GM23338 (cell line): Measurements from ENCODE around the gene FHIP1A. TPM values are rescaled to one million over a fixed set of nuclear protein-coding genes. Genes with fewer than 3 reads are reported as not detected.

Experiments used
- ATAC-seq: fragments of 200-7000 bp; cut with Tn5 transposase; 3 replicates; pipeline ENCODE4 v1.9.1; 2020
- DNase-seq: peaks from one replicate; pipeline ENCODE4 v3.0.0-alpha.2; 2015; ENCODE audit warnings: low spot score
- H2AFZ ChIP-seq: fragments of 200-600 bp; sonication (generic); 2 replicates; pipeline ENCODE4 v1.8.0; 2016; ENCODE audit warnings: antibody characterized with exemption, mild to moderate bottlenecking, moderate library complexity
- H3F3A ChIP-seq: fragments of 200-600 bp; sonication (generic); replicated peaks from 2 replicates; pipeline ENCODE4 v1.8.0; 2017; ENCODE audit warnings: antibody characterized with exemption, mixed run types, low read depth
- H3K27ac ChIP-seq: fragments of 200-600 bp; sonication (generic); 2 replicates; pipeline ENCODE4 v1.6.1; 2016; ENCODE audit warnings: low read depth
- H3K27me3 ChIP-seq: fragments of 200-600 bp; sonication (generic); 2 replicates; pipeline ENCODE4 v1.8.0; 2016; ENCODE audit warnings: mild to moderate bottlenecking, mixed run types, moderate library complexity; ENCODE audit not compliant: insufficient read depth
- H3K36me3 ChIP-seq: fragments of 200-600 bp; sonication (generic); 2 replicates; pipeline ENCODE4 v1.8.0; 2016; ENCODE audit warnings: mild to moderate bottlenecking; ENCODE audit not compliant: insufficient read depth
- H3K4me1 ChIP-seq: fragments of 200-600 bp; sonication (generic); 2 replicates; pipeline ENCODE4 v1.8.0; 2016; ENCODE audit warnings: mild to moderate bottlenecking, moderate library complexity; ENCODE audit not compliant: insufficient read depth
- H3K4me2 ChIP-seq: fragments of 200-600 bp; sonication (generic); 2 replicates; pipeline ENCODE4 v1.7.1; 2017; ENCODE audit warnings: mixed run types
- H3K4me3 ChIP-seq: fragments of 200-600 bp; sonication (generic); 2 replicates; pipeline ENCODE4 v1.6.1; 2016; ENCODE audit warnings: mixed run types
- H3K79me2 ChIP-seq: fragments of 200-600 bp; sonication (generic); replicated peaks from 2 replicates; pipeline ENCODE4 v1.8.0; 2017; ENCODE audit warnings: mild to moderate bottlenecking; ENCODE audit not compliant: insufficient read depth
- H3K9me2 ChIP-seq: fragments of 200-600 bp; sonication (generic); 2 replicates; pipeline ENCODE4 v1.8.0; 2017; ENCODE audit not compliant: insufficient read depth
- H4K20me1 ChIP-seq: fragments of 200-600 bp; sonication (generic); replicated peaks from 2 replicates; pipeline ENCODE4 v1.8.0; 2017; ENCODE audit warnings: mild to moderate bottlenecking; ENCODE audit not compliant: insufficient read depth
- H3K27ac Mint-ChIP-seq: 2 replicates; pipeline ENCODE4 v1.8.0; 2020; ENCODE audit warnings: inconsistent platforms, mild to moderate bottlenecking, moderate library complexity, mixed read lengths
- H3K27me3 Mint-ChIP-seq: 3 replicates; pipeline ENCODE4 v1.8.0; 2022; ENCODE audit warnings: low read depth, mild to moderate bottlenecking, moderate library complexity, mixed read lengths, inconsistent platforms; ENCODE audit not compliant: insufficient read depth, poor library complexity
- H3K36me3 Mint-ChIP-seq: 3 replicates; pipeline ENCODE4 v1.8.0; 2021; ENCODE audit warnings: low read depth, mild to moderate bottlenecking, inconsistent platforms, moderate library complexity, mixed read lengths
- H3K4me1 Mint-ChIP-seq: 3 replicates; pipeline ENCODE4 v1.8.0; 2020; ENCODE audit warnings: mild to moderate bottlenecking, inconsistent platforms, mixed read lengths
- H3K4me3 Mint-ChIP-seq: 3 replicates; pipeline ENCODE4 v1.8.0; 2021; ENCODE audit warnings: moderate library complexity, mild to moderate bottlenecking, inconsistent platforms, mixed read lengths
- H3K9me3 Mint-ChIP-seq: 3 replicates; pipeline ENCODE4 v1.8.0; 2020; ENCODE audit warnings: moderate library complexity, mild to moderate bottlenecking, inconsistent platforms, mixed read lengths
- CREB1 ChIP-seq: fragments of 250-450 bp; sonication (Bioruptor Pico); IDR thresholded peaks from 2 replicates; pipeline ENCODE4 v1.5.0; 2020; ENCODE audit warnings: low read depth, mild to moderate bottlenecking, moderate library complexity
- CTCF ChIP-seq, 2 experiments: fragments of 200-600 bp in 1 of 2; sonication (generic) in 1 of 2; conservative IDR thresholded peaks; 2 replicates each; pipeline versions ENCODE4 v1.5.1 to v1.6.1; 2016 to 2017; ENCODE audit warnings: antibody characterized with exemption in 2 of 2, low read depth in 2 of 2, mild to moderate bottlenecking in 2 of 2, moderate library complexity in 1 of 2
- EZH2 ChIP-seq: fragments of 200-600 bp; sonication (generic); IDR thresholded peaks from one replicate; pipeline ENCODE4 v1.8.0; 2017; ENCODE audit warnings: antibody characterized with exemption, mild to moderate bottlenecking, low read depth; ENCODE audit not compliant: unreplicated experiment
- EZH2phosphoT487 ChIP-seq: fragments of 200-600 bp; sonication (generic); IDR thresholded peaks from one replicate; pipeline ENCODE4 v1.8.1; 2018; ENCODE audit warnings: antibody characterized with exemption; ENCODE audit not compliant: unreplicated experiment
- JUNB ChIP-seq: IDR thresholded peaks from one replicate; pipeline ENCODE4 v1.6.1; 2016; ENCODE audit warnings: antibody characterized with exemption; ENCODE audit not compliant: unreplicated experiment
- NANOG ChIP-seq: IDR thresholded peaks from 2 replicates; pipeline ENCODE4 v1.6.1; 2016; ENCODE audit warnings: antibody characterized with exemption, borderline replicate concordance
- POLR2AphosphoS5 ChIP-seq: IDR thresholded peaks from 2 replicates; pipeline ENCODE4 v1.6.1; 2016; ENCODE audit warnings: antibody characterized with exemption, low read depth
- ZNF114 ChIP-seq: fragments of 250-450 bp; sonication (Bioruptor Pico); IDR thresholded peaks from 2 replicates; pipeline ENCODE4 v1.5.0; 2020; ENCODE audit warnings: mild to moderate bottlenecking, moderate library complexity
- polyA plus RNA-seq: library from polyadenylated mRNA; unstranded; fragments of >200 nt; fragmentation: Nextera tagmentation; extraction: Ambion mirVana; gene quantifications from 2 replicates; pipeline ENCODE4 v1.2.1, GENCODE V29; 2016
- total RNA-seq: library from RNA; depleted of rRNA; stranded (reverse); fragments of >200 nt; shearing (Covaris generic); gene quantifications from 2 replicates; pipeline ENCODE4 v1.2.3, GENCODE V29; 2014
- TF ChIP-seq, protein P1 (sequence below): IDR thresholded peaks from one replicate; pipeline ENCODE4 v1.6.1; 2018; ENCODE audit warnings: antibody characterized with exemption; ENCODE audit not compliant: unreplicated experiment

The FHIP1A gene
- total and polyA plus RNA-seq, 2 experiments from 2014 or later: 11.3 to 108 TPM

DNA sequence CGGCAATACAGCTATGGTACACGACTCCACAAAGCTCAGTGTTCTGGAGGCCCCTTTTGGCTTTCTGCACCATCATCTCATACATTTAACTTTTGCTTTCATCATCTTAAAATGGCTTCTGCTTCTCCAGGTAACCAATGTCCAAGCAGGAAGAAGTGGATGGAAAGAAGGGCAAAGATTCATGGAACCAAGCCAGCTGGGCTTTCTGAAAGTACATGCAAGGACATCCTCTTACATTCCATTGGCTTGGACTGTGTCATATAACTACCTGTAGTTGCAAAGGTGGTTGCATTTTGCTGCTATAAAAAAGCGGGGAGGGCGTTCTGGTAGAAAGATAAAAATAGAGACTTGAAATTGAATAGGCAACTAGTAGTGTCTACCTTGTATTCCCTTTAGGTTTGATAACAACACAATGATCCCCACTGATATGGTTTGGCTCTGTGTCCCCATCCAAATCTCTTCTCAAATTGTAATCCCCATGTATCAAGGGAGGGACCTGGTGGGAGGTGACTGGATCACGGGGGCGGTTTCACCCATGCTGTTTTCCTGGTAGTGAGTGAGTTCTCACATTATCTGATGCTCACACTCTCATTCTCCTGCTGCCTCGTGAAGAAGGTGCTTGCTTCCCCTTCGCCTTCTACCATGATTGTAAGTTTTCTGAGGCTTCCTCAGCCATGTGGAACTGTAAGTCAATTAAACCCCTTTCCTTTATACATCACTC lies 6.7 kb upstream of the FHIP1A start:
- no peak for TF ChIP-seq ZNF114 (CRISPR knock-in tag)
- TF ChIP-seq EZH2: no peak
- no peak for TF ChIP-seq POLR2AphosphoS5
- no peak for TF ChIP-seq JUNB
- TF ChIP-seq EZH2phosphoT487: no peak
- no peak for TF ChIP-seq CTCF (conservative IDR thresholded peaks at IDR 0.05; ENCODE audit: low read depth in 2 of 2)
- Histone ChIP-seq H3K9me2 (no peaks in the 10 kb centered on the region), H3K27me3 (no peaks in the 10 kb centered on the region), H3K4me2 (no peak overlapping the region), H2AFZ (no peak overlapping the region), H4K20me1 (no peaks in the 10 kb centered on the region), H3K36me3 (no peaks in the 10 kb centered on the region), H3K27ac (no peak overlapping the region), H3K4me3 (no peak overlapping the region), H3F3A (peaks cover 2% of the 10 kb centered on the region; the same call in 1 of the 2 replicates), H3K4me1 (peaks cover 12% of the 10 kb centered on the region), H3K79me2 (peaks cover 8% of the 10 kb centered on the region; the same call in 1 of the 2 replicates)
- H3K4me3 Mint-ChIP-seq: no peak overlapping the region
- peaks cover 21% of the 10 kb centered on the region for H3K36me3 Mint-ChIP-seq
- H3K4me1 Mint-ChIP-seq: peaks cover 8% of the 10 kb centered on the region
- no peak overlapping the region for H3K27ac Mint-ChIP-seq
- peaks cover 2% of the 10 kb centered on the region for H3K27me3 Mint-ChIP-seq
- peaks cover 3% of the 10 kb centered on the region; the same call in 2 of the 3 replicates for H3K9me3 Mint-ChIP-seq
- no peak for DNase-seq
- ATAC-seq: no peak

GRCh38 chr4:151403656-151404055 lies 5.3 kb upstream of the FHIP1A start:
- no peaks in the 10 kb centered on the region for H3K27me3 ChIP-seq
- no peak for ATAC-seq
- H3K27ac Mint-ChIP-seq: no peak overlapping the region
- H3K4me1 ChIP-seq: peaks cover 15% of the 10 kb centered on the region
- peaks cover 4% of the 10 kb centered on the region for H3K27me3 Mint-ChIP-seq
- no peak overlapping the region for H2AFZ ChIP-seq
- H3K9me2 ChIP-seq: no peaks in the 10 kb centered on the region
- H3K4me3 Mint-ChIP-seq: no peak overlapping the region
- no peak overlapping the region for H3K4me3 ChIP-seq
- peaks cover 3% of the 10 kb centered on the region; the same call in 2 of the 3 replicates for H3K9me3 Mint-ChIP-seq
- H3K36me3 Mint-ChIP-seq: peaks cover 19% of the 10 kb centered on the region
- peaks cover 15% of the 10 kb centered on the region for H3K4me1 Mint-ChIP-seq
- no peaks in the 10 kb centered on the region for H4K20me1 ChIP-seq
- no peak for DNase-seq
- peaks cover 15% of the 10 kb centered on the region for H3F3A ChIP-seq
- H3K79me2 ChIP-seq: peaks cover 8% of the 10 kb centered on the region; the same call in 1 of the 2 replicates
- no peaks in the 10 kb centered on the region for H3K36me3 ChIP-seq
- no peak overlapping the region for H3K4me2 ChIP-seq
- H3K27ac ChIP-seq: no peak overlapping the region
- TF ChIP-seq CTCF (conservative IDR thresholded peaks at IDR 0.05; ENCODE audit: low read depth in 2 of 2) (no peak), CREB1 (CRISPR knock-in tag) (no peak), NANOG (no peak), EZH2 (no peak)
- TF ChIP-seq, protein P1, sequence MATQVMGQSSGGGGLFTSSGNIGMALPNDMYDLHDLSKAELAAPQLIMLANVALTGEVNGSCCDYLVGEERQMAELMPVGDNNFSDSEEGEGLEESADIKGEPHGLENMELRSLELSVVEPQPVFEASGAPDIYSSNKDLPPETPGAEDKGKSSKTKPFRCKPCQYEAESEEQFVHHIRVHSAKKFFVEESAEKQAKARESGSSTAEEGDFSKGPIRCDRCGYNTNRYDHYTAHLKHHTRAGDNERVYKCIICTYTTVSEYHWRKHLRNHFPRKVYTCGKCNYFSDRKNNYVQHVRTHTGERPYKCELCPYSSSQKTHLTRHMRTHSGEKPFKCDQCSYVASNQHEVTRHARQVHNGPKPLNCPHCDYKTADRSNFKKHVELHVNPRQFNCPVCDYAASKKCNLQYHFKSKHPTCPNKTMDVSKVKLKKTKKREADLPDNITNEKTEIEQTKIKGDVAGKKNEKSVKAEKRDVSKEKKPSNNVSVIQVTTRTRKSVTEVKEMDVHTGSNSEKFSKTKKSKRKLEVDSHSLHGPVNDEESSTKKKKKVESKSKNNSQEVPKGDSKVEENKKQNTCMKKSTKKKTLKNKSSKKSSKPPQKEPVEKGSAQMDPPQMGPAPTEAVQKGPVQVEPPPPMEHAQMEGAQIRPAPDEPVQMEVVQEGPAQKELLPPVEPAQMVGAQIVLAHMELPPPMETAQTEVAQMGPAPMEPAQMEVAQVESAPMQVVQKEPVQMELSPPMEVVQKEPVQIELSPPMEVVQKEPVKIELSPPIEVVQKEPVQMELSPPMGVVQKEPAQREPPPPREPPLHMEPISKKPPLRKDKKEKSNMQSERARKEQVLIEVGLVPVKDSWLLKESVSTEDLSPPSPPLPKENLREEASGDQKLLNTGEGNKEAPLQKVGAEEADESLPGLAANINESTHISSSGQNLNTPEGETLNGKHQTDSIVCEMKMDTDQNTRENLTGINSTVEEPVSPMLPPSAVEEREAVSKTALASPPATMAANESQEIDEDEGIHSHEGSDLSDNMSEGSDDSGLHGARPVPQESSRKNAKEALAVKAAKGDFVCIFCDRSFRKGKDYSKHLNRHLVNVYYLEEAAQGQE: no peak
